Stimulated activated CD4-positive, alpha-beta T cell treated with anti-CD3 and anti-CD28 coated beads, TNF-alpha, amount 100 ng/mL, for 48 hours (primary cell): Measurements from ENCODE around the gene TAF9.
"Not testable (repeated sequence)": the region's sequence is repeated elsewhere in the genome, so short reads cannot be mapped to it uniquely, and the experiment has no call there.

Source experiments
- DNase-seq, 3 donors: peaks; one replicate each; pipeline ENCODE4 v3.0.0-alpha.2; 2020; ENCODE audit warnings: low read depth in 3 of 3

The TAF9 gene

GRCh38 chr5:69335341-69335935 is 33.9 kb downstream of the TAF9 start:
- DNase-seq: no peak

DNA sequence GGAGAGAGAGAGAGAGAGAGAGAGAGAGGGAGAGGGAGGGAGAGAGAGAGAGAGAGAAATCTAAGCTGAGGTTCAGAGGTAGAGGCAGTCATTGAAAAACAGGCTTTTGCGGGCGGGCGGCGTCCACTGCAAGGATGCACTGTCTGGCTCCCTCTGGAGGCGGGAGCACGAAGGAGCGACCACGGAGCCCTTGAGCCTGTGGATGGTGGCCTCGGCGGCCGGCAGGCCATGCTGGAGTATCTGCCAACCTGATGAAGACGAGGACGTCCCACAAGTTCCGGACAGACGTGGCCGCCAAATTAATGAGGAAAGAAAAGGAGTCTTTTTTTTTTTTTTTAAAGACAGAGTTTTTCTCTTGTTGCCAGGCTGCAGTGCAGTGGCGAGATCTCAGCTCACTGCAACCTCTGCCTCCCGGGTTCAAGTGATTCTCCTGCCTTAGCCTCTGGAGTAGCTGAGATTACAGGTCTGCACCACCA is 34.5 kb downstream of the TAF9 start:
- peak; percentile 50 to 74 (median 66) for DNase-seq

- not testable (repeated sequence) for DNase-seq
Measured at GRCh38 chr5:69333668-69334315, 35.5 kb downstream of the TAF9 start.

- no peak for DNase-seq
Measured at GRCh38 chr5:69331528-69332445, 37.5 kb downstream of the TAF9 start.

DNA sequence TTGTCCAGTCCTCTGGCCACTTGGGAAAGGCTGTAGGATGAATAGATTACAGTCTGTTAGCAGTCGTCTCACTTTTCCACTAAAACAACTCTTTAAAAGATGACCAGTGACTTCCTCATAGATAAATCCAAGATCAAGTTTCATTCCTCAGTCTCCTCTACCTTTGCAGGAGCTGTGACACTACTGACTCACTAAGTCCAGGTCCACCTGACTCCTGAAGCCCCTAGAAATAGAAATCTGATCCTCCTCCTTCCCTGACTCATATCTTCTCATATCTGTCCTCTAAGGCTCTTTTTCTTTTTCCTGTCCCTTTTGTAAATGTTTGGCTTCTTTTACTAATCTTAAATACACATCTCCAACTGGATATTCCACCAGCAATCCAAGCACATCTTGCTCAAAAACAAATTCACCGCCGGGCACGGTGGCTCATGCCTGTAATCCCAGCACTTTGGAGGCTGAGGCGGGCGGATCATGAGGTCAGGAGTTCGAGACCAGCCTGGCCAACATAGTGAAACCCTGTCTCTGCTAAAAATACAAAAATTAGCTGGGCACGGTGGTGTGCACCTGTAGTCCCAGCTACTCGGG is 39.3 kb downstream of the TAF9 start:
- no peak for DNase-seq

GRCh38 chr5:69326365-69326764 is 43.0 kb downstream of the TAF9 start:
- no peak for DNase-seq

DNA sequence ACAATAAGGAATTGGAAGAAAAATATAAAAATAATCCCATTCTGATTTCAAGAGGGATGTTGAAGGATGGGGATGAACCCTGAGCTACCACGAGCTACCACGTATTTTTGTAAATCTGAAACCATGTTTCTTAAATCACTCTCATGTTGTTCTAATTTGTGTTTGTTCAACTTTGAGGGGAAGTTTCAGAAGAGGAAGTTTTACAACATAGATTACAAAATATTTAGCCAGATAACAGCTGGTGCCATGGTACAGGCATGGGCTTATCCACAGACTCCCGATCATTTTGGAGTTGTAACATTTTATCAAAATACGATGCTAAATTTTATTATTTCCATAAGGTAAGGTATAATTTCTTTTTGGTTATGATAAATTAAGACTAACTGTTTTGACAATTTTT is 51.9 kb downstream of the TAF9 start:
- DNase-seq: no peak

DNA sequence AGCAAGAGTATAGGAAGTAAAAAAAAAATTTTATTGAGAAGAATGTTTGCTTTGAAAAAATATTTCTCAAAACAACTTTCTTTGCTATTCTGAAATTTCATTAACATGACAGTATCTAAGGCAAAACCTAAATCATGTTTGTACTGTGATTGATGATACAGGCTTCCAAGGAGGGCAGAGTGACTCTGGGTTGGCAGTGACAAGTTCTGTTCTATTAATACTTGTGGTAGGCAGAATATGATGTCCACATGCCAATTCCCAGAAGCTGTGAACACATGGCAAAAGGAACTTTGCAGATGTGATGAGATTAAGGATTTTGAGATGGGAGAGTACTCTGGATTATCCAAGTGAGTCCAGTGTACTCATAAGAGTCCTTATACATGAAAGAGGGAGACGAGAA is 53.3 kb downstream of the TAF9 start:
- no peak for DNase-seq
